Colon (tissue), 2 donors: ENCODE measurements around the gene MXRA7.
"Not testable (repeated sequence)": the region's sequence is repeated elsewhere in the genome, so short reads cannot be mapped to it uniquely, and the experiment has no call there.

Source experiments
- FAIRE-seq: peaks from 2 replicates; lab custom pipeline; 2012; peaks lifted over from hg19 to GRCh38; lab: Jason Lieb, UNC
- donor health status: control.
- donor health status: control.

Gene MXRA7

GRCh38 chr17:76735586-76736348, 25.0 kb upstream of the MXRA7 start:
- FAIRE-seq: no peak

- no peak for FAIRE-seq
Observed at GRCh38 chr17:76735006-76735405, 24.2 kb upstream of the MXRA7 start.

GRCh38 chr17:76734080-76734840, 23.5 kb upstream of the MXRA7 start:
- no peak for FAIRE-seq

GRCh38 chr17:76733618-76733957, 22.8 kb upstream of the MXRA7 start:
- no peak for FAIRE-seq

GRCh38 chr17:76732734-76733617, 22.2 kb upstream of the MXRA7 start:
- FAIRE-seq: no peak

- not testable (repeated sequence) for FAIRE-seq
Observed at GRCh38 chr17:76731800-76732733, 21.3 kb upstream of the MXRA7 start.

- no peak for FAIRE-seq
Observed at GRCh38 chr17:76727745-76728456, 17.1 kb upstream of the MXRA7 start.

- no peak for FAIRE-seq
Observed at GRCh38 chr17:76726776-76727718, 16.3 kb upstream of the MXRA7 start, which contains the start of gene METTL23. METTL23 (plus strand) TSS chr17:76726839; CDS start chr17:76729711, 2,872 bp downstream.

GRCh38 chr17:76726231-76726775, 15.5 kb upstream of the MXRA7 start, which contains the start of gene JMJD6:
JMJD6 (minus strand) TSS chr17:76726606; CDS start chr17:76726475, 131 bp downstream.
- FAIRE-seq: no peak

GRCh38 chr17:76725580-76726230, 14.9 kb upstream of the MXRA7 start:
- no peak for FAIRE-seq

GRCh38 chr17:76723812-76724211, 13.0 kb upstream of the MXRA7 start:
- FAIRE-seq: no peak

- FAIRE-seq: not testable (repeated sequence)
Observed at GRCh38 chr17:76722977-76723376, 12.2 kb upstream of the MXRA7 start.

- FAIRE-seq: no peak
Observed at GRCh38 chr17:76722279-76722678, 11.5 kb upstream of the MXRA7 start.

- FAIRE-seq: no peak
Observed at GRCh38 chr17:76721463-76721862, 10.7 kb upstream of the MXRA7 start.

GRCh38 chr17:76720941-76721340, 10.2 kb upstream of the MXRA7 start:
- FAIRE-seq: no peak

- FAIRE-seq: no peak
Observed at GRCh38 chr17:76720211-76720610, 9.4 kb upstream of the MXRA7 start.

- FAIRE-seq: no peak
Observed at GRCh38 chr17:76718516-76718915, 7.8 kb upstream of the MXRA7 start.

- no peak for FAIRE-seq
Observed at GRCh38 chr17:76716839-76717215, 6.1 kb upstream of the MXRA7 start.
